KMS-11 (cell line): ENCODE results near the gene ATP1A4.

Source experiments
- H2AFZ ChIP-seq: fragments of 200-600 bp; sonication (generic); 2 replicates; pipeline ENCODE4 v1.6.1; 2016; ENCODE audit warnings: antibody characterized with exemption, mixed run types, low read depth
- H3K27ac ChIP-seq: fragments of 200-600 bp; sonication (generic); 2 replicates; pipeline ENCODE4 v1.6.1; 2016; ENCODE audit warnings: mild to moderate bottlenecking, mixed run types
- H3K27me3 ChIP-seq: fragments of 200-600 bp; sonication (generic); 2 replicates; pipeline ENCODE4 v1.6.1; 2017; ENCODE audit warnings: mild to moderate bottlenecking, low read depth, mixed run types, moderate library complexity; ENCODE audit not compliant: insufficient read depth
- H3K36me3 ChIP-seq: fragments of 200-600 bp; sonication (generic); 2 replicates; pipeline ENCODE4 v1.6.1; 2017; ENCODE audit warnings: mild to moderate bottlenecking, mixed run types; ENCODE audit not compliant: insufficient read depth
- H3K4me1 ChIP-seq: fragments of 200-600 bp; sonication (generic); 2 replicates; pipeline ENCODE4 v1.6.1; 2016; ENCODE audit warnings: mild to moderate bottlenecking, low read depth, mixed run types; ENCODE audit not compliant: poor library complexity, severe bottlenecking
- H3K4me2 ChIP-seq: fragments of 200-600 bp; sonication (generic); 2 replicates; pipeline ENCODE4 v1.7.0; 2016; ENCODE audit warnings: mild to moderate bottlenecking, mixed run types
- H3K4me3 ChIP-seq: fragments of 200-600 bp; sonication (generic); IDR thresholded peaks from 2 replicates; pipeline ENCODE4 v1.6.1; 2017; ENCODE audit warnings: low read depth, low read length, mixed read lengths; ENCODE audit not compliant: insufficient read depth
- H3K79me2 ChIP-seq: fragments of 200-600 bp; sonication (generic); 2 replicates; pipeline ENCODE4 v1.6.1; 2016; ENCODE audit warnings: low read depth, mixed run types; ENCODE audit not compliant: insufficient read depth
- H3K9ac ChIP-seq: fragments of 200-600 bp; sonication (generic); 2 replicates; pipeline ENCODE4 v1.6.1; 2016; ENCODE audit warnings: mild to moderate bottlenecking, mixed run types
- H4K20me1 ChIP-seq: fragments of 200-600 bp; sonication (generic); 2 replicates; pipeline ENCODE4 v1.6.1; 2016; ENCODE audit warnings: mild to moderate bottlenecking, mixed run types; ENCODE audit not compliant: insufficient read depth
- CTCF ChIP-seq: fragments of 200-600 bp; sonication (generic); conservative IDR thresholded peaks from 2 replicates; pipeline ENCODE4 v1.6.1; 2017; ENCODE audit warnings: low read depth, mild to moderate bottlenecking, antibody characterized with exemption, low read length, moderate library complexity, mixed read lengths

Gene ATP1A4

GRCh38 chr1:160216301-160216700 is 64.9 kb downstream of the ATP1A4 start:
- Histone ChIP-seq H4K20me1 (no peaks in the 10 kb centered on the region), H3K9ac (no peak overlapping the region), H2AFZ (no peak overlapping the region), H3K27ac (no peak overlapping the region), H3K4me2 (no peak overlapping the region), H3K4me3 (no peak overlapping the region), H3K79me2 (no peaks in the 10 kb centered on the region), H3K27me3 (no peaks in the 10 kb centered on the region), H3K4me1 (peaks cover 7% of the 10 kb centered on the region), H3K36me3 (peaks cover 27% of the 10 kb centered on the region; the same call in 1 of the 2 replicates)
- TF ChIP-seq CTCF, result no peak

GRCh38 chr1:160217481-160218051 is 66.2 kb downstream of the ATP1A4 start:
- no peaks in the 10 kb centered on the region for H3K27me3 ChIP-seq
- H3K36me3 ChIP-seq, result peaks cover 23% of the 10 kb centered on the region; the same call in 1 of the 2 replicates
- TF ChIP-seq CTCF, result no peak
- no peak overlapping the region for H3K27ac ChIP-seq
- no peak overlapping the region for H3K4me2 ChIP-seq
- no peak overlapping the region; the same call in 1 of the 2 replicates for H3K9ac ChIP-seq
- H3K79me2 ChIP-seq, result no peaks in the 10 kb centered on the region
- H4K20me1 ChIP-seq, result no peaks in the 10 kb centered on the region
- no peak overlapping the region for H2AFZ ChIP-seq
- H3K4me3 ChIP-seq, result no peak overlapping the region
- peaks cover 7% of the 10 kb centered on the region for H3K4me1 ChIP-seq

- H4K20me1 ChIP-seq, result no peaks in the 10 kb centered on the region
- TF ChIP-seq CTCF, result peak; percentile 55
- no peaks in the 10 kb centered on the region for H3K79me2 ChIP-seq
- H3K4me3 ChIP-seq, result no peak overlapping the region
- no peak overlapping the region for H3K4me2 ChIP-seq
- peaks cover 21% of the 10 kb centered on the region; the same call in 1 of the 2 replicates for H3K36me3 ChIP-seq
- peaks cover 7% of the 10 kb centered on the region for H3K4me1 ChIP-seq
- H3K27ac ChIP-seq, result no peak overlapping the region; the same call in 1 of the 2 replicates
- H3K9ac ChIP-seq, result no peak overlapping the region
- H2AFZ ChIP-seq, result no peak overlapping the region
- H3K27me3 ChIP-seq, result no peaks in the 10 kb centered on the region
Measured at GRCh38 chr1:160219062-160219929, 67.9 kb downstream of the ATP1A4 start.

DNA sequence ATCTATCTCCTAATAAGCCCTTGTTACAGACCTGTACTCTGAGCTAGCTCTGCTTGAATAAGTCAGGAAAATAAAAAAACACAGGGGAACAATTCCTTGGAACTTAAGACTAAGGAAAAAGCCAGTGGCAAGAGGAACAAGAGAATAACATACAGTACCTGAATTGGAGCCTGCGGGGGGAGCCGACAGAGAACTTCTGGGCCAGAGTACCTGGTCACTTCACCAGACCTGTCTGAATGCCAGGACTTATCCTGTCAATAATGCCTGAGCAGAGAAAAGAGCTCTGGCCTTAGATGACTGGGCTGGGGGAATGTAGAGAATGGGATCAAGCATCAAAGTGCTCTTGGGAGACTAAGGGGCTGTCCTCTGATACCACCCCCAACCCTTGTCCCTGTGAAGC is 68.9 kb downstream of the ATP1A4 start:
- no peak for TF ChIP-seq CTCF
- no peaks in the 10 kb centered on the region for H3K27me3 ChIP-seq
- no peak overlapping the region for H3K4me2 ChIP-seq
- H2AFZ ChIP-seq, result no peak overlapping the region
- no peak overlapping the region for H3K9ac ChIP-seq
- H3K79me2 ChIP-seq, result no peaks in the 10 kb centered on the region
- H3K27ac ChIP-seq, result no peak overlapping the region
- no peaks in the 10 kb centered on the region for H4K20me1 ChIP-seq
- peaks cover 7% of the 10 kb centered on the region for H3K4me1 ChIP-seq
- no peak overlapping the region for H3K4me3 ChIP-seq
- H3K36me3 ChIP-seq, result peaks cover 21% of the 10 kb centered on the region; the same call in 1 of the 2 replicates
